NK-92 treated with Interleukin-12 subunit alpha and Interleukin-12 subunit beta, amount 100 ng/mL, for 24 hours (cell line): Measurements from ENCODE around the gene KIF5C.

Experiments
- DNase-seq: peaks from one replicate; lab custom pipeline; 2025; lab: John Stamatoyannopoulos, UW

Gene KIF5C

GRCh38 chr2:148926291-148926961 is 51.4 kb downstream of the KIF5C start:
- peak; percentile 5 for DNase-seq

DNA sequence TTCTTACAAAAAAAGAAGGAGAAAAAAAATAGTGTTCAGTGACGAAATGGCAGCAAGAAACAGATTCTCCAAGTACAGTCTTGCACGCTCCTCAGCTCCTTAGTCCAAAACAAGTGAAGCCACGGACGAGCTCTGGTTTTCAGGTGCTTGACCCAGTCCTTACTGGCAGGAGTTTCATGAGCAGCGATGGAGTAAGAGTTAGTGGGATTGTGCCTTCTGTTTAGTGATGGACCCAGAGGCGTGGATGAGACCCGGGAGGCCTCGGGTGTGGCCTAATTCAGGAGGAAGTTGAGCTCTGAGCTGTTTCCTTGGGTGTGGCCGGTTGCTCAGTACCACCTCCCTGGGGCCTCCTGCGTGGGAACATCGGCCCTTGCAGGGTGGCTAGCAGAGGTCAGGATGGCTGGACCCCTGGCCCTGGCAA is 52.0 kb downstream of the KIF5C start:
- DNase-seq: no peak

DNA sequence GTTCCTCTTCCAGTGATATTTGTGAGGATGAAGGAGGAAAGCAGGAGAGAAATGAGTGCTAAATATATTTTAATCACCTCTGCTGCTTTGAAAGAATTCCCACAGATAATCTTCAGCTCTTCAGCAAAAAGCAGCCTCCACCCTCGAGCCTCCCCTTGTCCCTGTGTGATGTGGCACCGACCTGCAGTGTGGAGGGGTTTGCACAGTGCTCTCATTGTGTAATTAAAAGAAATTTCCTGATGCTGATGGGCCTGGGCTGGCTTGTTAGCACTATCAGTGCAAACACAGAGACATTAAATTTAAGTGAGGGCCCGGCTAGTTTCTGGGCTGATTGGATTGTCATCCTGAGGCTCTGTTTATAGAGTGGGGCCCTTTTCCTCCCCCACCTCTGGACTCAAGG is 53.4 kb downstream of the KIF5C start:
- no peak for DNase-seq

DNA sequence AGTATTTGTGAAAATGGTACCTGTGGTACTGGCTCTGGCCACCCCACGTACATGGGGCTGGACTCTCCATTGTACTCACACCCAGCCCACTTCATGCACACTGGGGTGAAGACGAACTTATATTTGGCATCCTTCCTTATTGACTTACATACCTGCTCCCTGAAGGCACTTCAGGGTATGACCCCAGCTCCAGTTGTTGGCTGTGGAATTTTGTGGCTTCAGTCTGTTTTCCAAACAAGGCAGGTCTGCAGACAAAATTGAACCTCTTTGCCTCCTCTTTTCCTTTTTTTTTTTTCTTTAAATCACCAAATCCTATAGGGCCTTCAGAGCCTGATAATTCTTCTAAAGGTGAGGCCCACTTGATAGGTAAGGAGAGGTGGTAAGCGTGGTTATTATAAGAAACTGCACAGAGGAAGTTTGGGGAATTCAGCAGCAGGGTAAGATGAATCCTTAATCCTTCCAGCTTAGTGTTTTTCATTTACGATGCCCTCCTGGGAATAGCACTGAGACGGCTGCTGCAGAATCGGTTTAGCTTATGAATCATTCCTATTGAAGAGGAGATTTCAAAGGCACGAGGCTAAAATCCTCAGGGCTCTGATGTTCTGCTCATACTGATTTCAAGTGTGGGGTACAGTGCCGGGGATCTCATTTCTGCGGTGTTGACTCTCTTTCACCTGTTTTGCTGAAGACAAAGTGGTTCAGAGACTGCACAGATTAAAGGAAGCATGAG is 55.2 kb downstream of the KIF5C start:
- DNase-seq: no peak

- no peak for DNase-seq
Observed at GRCh38 chr2:148932536-148932935, 57.5 kb downstream of the KIF5C start.

DNA sequence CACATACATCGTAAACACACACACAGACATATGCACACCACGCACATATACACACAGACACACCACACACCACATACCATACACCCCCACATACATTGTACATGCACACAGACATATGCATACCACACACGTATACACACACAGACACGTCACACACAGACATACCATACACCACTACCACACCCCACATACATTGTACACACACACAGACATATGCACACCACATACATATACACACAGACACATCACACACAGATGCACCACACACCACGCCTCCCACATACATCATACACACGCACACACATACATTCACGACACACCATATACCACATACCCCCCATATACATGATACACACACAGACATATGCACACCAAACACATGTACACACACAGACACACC is 58.4 kb downstream of the KIF5C start:
- DNase-seq: no peak

DNA sequence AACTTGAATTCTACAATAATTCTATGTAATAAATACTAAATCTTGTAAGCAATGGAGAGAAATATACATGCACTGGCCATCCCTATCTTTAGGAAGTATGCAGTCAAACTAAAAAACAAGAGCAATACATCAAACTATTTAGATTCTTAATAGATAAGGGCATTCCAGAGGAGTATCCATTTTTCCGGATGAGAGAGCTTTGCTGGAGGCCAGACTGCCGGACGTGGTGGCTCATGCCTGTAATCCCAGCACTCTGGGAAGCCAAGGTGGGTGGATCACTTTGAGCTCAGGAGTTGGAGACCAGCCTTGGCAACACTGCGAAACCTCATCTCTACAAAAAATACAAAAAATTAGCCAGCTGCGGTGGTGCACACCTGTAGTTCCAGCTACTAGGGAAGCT is 60.8 kb downstream of the KIF5C start:
- DNase-seq: no peak

GRCh38 chr2:148936857-148937450 is 61.9 kb downstream of the KIF5C start:
- DNase-seq: no peak

DNA sequence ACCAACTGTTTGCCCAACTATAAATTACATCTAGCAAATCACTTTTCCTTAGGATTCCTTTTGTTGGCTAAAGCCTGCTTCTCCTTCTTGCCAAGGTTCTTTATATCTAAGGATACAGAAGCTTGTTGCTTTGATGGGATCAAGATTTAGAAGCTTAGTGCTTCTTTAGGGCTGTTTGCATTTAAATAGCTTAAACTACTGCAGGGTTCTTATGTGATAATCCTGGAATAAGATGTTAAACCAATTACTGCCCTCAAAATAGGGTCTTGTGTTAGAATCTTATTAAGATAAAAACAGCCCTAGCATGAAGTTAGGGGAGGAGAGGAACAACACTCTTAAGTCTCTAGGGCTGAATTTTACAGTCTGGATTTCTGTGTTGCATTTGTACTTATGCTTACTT is 64.2 kb downstream of the KIF5C start:
- DNase-seq: no peak

DNA sequence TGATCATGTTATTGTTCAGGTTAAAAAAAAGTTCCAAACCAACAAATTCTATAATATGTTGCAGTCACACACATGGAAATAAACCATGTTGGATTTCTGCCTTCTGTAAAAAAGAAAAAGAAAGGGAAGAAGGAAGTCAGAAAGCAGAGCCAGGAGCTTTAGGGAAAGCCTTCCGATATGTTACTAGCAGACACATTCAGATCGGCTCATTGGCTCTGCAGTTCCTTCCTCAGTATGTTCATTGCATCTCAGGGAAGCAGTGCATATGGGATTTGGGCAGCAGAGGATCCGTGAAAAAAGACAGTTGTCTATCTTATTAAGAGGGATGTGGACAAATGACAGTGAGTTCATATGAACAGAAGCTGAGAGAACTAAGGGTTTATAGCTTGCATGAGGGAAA is 68.1 kb downstream of the KIF5C start:
- DNase-seq: no peak

DNA sequence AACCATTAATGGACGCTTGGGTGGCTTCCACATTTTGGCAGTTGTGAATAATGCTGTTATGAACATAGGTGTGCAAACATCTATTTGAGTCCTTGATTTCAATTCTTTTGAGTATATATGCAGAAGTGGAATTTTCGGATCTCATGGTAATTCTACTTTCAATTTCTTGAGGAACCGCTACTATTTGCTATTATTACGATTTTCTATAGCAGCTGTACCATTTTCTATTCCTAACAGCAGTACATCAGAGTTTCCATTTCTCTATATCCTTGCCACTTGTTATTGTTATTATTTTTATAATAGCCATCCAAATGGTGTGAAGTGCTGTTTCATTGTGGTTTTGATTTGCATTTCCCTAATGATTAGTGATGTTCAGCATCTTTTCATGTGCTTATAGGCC is 69.5 kb downstream of the KIF5C start:
- no peak for DNase-seq

GRCh38 chr2:148947299-148947698 is 72.3 kb downstream of the KIF5C start:
- DNase-seq: no peak

DNA sequence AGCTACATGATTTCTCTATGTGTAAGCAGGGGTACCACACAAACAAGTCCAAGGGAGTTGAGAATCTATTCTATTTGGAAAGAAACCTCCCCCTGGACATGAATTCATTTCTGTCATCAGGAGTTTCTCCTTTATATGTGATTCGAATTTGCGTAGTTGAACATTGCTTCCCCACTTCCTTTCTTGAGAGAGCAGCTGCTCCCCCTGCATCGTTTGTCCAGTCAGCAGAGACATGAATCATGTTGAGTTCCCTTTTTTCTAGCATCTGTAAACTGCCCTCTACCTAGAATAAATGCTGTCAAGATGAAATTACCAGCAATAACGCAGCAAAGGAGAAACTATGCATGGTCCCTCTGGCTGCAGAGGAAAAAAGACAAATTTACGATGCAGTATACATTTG is 73.8 kb downstream of the KIF5C start:
- DNase-seq: no peak

DNA sequence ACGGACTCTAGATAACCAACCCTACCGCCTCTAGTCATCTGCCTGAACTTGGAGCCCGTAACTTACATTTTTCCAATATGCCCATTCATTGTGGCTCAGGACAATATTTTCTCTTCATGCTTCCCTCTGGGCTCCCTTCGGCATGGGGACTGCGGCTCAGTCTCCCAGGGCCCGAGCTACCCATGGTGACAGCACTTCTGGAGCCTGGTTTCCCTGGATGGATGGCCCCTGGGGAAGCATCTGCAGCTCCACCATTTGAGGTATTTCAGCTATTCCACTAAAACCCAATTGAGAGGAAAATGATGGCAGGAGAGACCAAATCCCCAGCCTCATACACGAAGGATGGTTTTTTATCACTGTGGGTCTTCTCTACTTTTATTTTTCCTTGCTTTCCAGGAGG is 74.3 kb downstream of the KIF5C start:
- DNase-seq: no peak

- DNase-seq: no peak
Observed at GRCh38 chr2:148952621-148953020, 77.6 kb downstream of the KIF5C start.

- no peak for DNase-seq
Observed at GRCh38 chr2:148953426-148953825, 78.4 kb downstream of the KIF5C start.

GRCh38 chr2:148954536-148954935 is 79.5 kb downstream of the KIF5C start:
- no peak for DNase-seq

DNA sequence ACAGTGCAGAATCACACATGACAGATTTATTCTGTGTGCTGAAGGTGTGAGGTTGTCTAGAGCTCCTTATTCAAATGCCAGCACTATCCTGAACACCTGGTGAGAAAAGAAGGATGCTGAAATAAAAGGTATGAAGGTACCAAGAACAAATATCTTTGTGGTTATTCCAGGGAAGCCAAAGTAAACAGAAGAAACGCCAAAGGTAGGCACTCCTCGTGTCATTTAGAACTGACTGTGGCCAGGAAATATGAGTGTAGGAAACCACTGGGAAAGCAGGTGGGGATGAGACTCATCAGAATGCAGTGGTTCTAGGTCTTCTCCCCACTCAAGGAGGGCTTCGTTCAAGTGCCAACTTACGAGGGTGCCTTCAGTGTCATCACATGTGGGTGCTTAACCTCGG is 80.8 kb downstream of the KIF5C start:
- no peak for DNase-seq

DNA sequence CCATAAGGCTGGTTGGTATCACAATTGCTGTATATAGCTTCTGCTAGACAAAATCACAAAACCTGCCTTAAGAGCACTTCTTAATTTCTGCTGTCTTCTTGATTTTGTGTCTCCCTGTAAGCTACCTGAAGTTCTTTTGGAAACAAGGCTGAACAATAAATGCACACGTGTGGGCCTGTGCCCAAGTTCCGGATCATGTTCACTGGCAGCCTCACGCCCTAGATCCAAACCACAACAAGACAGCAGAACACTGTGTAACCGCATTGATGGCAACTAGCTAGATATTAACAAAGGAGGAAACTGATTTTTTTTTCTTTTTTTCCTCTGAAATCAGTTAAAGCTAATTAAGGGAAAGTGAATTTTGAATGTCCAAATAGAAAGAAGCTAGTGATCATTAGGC is 82.0 kb downstream of the KIF5C start:
- DNase-seq: no peak

DNA sequence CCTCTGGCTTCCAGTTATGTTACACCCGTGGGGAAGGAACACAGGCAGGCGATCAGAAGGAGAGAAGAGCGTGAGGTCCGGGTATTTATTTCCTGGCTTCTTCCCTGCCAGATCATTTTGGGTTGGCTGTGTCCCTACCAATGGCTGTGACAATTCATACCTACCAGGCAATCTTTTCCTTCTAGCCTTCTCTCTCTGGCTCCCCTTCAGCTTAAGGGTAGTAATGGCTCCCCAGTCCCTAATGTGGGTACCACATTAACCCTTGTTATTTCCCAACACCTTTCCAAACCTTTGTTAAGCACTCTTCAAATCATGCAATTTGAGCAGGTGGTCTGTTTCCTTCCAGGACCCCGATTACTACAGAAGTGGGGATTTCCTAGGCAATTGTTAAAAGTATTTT is 84.7 kb downstream of the KIF5C start:
- no peak for DNase-seq

GRCh38 chr2:148960483-148960882 is 85.5 kb downstream of the KIF5C start:
- no peak for DNase-seq

DNA sequence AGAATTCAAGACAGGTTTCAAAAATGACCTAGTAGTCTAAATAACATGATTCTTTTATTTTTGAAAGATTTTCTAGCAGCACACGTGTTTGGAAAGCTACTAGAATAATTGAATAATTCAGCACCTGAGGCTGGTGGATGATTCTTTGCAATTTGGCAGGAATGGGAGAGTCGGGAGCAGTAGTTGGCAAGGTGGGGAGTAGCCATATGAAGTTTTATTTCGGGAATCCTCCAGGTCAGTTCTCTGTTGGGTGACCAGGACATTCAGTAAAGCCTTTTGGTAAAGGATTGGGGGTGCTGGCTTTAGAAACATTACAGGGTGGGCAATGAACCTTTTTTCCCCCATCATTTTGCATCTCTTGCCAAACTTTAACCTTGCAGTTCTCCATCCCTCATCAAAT is 88.4 kb downstream of the KIF5C start:
- no peak for DNase-seq

DNA sequence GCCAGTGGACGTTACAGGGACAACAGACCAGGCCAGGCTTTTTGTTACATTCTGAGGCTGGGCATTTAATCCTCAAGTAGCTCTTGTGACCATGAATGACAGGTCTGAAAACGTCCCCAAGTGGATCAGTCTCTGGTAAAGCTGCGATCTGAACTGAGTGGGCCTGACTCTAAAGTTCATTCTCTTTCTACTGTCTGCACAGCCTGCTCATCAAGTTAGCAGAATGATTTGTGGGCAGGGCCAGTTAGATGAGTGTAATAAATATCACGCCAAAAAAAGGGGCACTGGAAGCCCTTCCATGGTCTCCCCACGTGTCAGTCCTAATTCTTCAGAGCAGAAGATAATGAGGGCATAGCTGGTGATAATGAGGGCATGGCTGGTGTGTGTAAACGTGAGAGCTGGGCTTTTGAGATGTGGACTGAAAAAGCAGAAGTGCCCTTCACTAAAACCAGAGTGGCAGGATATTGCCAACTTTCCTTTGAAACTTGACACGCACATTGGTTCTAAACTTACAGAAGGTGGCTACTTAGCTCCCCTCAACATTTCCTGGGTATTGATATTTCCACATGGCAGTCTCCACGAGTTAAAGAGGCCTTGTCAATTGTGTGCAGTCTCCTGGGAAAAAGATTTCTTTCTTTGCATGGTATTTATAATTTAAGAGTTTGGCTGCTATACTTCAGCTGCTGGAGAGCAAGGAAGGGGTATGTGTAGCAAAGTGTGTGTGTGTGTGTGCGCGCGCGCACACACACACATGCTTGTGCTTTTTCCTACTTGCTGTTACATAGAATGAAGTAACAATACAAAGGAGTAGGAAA is 90.8 kb downstream of the KIF5C start:
- DNase-seq: no peak
